ENCODE measurements around the gene COX7A2.
A peak's percentile ranks its signal among the peaks of the same experiment; 100 is the strongest.

DNA sequence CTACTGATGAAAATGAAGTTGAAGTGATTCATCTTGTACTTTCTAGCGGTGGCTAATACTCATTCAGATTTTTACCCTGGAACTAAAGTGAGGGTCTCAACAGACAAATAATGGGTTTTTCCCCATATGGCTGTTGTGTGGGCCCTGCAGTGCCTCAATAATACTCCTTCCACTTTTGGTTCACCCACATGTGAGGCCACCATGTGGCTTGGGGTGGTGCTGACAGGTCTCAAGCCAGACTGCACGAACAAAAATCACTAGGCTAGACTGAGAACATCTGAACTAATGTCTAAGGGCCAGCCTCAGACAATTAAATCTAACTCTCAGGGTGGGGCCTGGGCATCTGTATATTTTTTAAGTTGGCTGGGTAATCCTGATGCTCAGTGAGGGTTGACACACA lies 29.9 kb downstream of the COX7A2 start:
- no peak for TF ChIP-seq EZH2 (IDR thresholded peaks at IDR 0.05; ENCODE audit: borderline replicate concordance, low read depth, low read length, severe bottlenecking)
- TF ChIP-seq, protein P1, sequence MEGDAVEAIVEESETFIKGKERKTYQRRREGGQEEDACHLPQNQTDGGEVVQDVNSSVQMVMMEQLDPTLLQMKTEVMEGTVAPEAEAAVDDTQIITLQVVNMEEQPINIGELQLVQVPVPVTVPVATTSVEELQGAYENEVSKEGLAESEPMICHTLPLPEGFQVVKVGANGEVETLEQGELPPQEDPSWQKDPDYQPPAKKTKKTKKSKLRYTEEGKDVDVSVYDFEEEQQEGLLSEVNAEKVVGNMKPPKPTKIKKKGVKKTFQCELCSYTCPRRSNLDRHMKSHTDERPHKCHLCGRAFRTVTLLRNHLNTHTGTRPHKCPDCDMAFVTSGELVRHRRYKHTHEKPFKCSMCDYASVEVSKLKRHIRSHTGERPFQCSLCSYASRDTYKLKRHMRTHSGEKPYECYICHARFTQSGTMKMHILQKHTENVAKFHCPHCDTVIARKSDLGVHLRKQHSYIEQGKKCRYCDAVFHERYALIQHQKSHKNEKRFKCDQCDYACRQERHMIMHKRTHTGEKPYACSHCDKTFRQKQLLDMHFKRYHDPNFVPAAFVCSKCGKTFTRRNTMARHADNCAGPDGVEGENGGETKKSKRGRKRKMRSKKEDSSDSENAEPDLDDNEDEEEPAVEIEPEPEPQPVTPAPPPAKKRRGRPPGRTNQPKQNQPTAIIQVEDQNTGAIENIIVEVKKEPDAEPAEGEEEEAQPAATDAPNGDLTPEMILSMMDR (IDR thresholded peaks at IDR 0.05; ENCODE audit: borderline replicate concordance, extremely low read depth, low read length, poor library complexity, severe bottlenecking) = peak; percentile 10
